ENCODE results near the gene SUPT3H.

DNA sequence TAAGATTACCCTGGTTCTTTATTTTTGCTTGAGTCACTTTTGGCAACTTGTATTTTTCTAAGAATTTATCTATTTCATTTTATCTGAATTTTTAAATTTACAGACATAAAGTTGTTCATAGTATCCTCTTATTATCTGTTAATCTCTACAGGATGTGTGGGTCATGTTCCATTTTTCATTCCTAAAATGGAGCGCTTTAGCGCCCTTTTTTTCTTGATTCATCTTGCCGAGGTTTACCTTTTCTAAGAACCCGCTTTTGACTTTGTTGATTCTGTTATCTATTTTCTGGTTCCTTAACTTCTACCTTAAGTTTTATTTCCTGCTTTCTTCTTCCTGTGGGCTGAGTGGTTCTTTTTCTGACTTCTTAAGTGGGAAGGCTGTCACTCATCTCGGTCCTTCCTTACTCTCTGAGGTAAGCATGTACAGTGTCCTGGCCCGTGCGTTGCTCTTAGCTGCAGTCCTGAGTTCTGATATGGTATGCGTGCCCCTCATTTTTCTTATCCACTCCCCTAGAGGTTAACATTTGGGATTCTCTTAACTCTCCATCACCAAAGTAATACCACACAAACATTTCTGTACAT is 590.4 kb downstream of the SUPT3H start:
- no peak for TF ChIP-seq POLR2A (IDR thresholded peaks at IDR 0.05)
- TF ChIP-seq, protein P1, sequence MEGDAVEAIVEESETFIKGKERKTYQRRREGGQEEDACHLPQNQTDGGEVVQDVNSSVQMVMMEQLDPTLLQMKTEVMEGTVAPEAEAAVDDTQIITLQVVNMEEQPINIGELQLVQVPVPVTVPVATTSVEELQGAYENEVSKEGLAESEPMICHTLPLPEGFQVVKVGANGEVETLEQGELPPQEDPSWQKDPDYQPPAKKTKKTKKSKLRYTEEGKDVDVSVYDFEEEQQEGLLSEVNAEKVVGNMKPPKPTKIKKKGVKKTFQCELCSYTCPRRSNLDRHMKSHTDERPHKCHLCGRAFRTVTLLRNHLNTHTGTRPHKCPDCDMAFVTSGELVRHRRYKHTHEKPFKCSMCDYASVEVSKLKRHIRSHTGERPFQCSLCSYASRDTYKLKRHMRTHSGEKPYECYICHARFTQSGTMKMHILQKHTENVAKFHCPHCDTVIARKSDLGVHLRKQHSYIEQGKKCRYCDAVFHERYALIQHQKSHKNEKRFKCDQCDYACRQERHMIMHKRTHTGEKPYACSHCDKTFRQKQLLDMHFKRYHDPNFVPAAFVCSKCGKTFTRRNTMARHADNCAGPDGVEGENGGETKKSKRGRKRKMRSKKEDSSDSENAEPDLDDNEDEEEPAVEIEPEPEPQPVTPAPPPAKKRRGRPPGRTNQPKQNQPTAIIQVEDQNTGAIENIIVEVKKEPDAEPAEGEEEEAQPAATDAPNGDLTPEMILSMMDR (IDR thresholded peaks at IDR 0.05): no peak
